DMS79 treated with DMSO at 0.1 percent for 48 hours (cell line): Measurements from ENCODE around the gene BOK.
"Not testable (repeated sequence)": the region's sequence is repeated elsewhere in the genome, so short reads cannot be mapped to it uniquely, and the experiment has no call there.

Experiments used
- DNase-seq: peaks from one replicate; lab custom pipeline; 2025; lab: John Stamatoyannopoulos, UW

Gene BOK

GRCh38 chr2:241556746-241557145 is 1.8 kb upstream of the BOK start:
- DNase-seq: no peak

GRCh38 chr2:241559323-241560161 is 997 bp downstream of the BOK start:
- peak; percentile 29 for DNase-seq

- DNase-seq: no peak
These were observed 1.8 kb downstream of the BOK start for GRCh38 chr2:241560162-241560882.

- no peak for DNase-seq
These were observed 2.4 kb downstream of the BOK start for GRCh38 chr2:241560883-241561474.

GRCh38 chr2:241561832-241562231 is 3.3 kb downstream of the BOK start:
- no peak for DNase-seq

GRCh38 chr2:241562269-241562891 is 3.8 kb downstream of the BOK start:
- DNase-seq: no peak

- no peak for DNase-seq
These were observed 4.5 kb downstream of the BOK start for GRCh38 chr2:241563031-241563507.

- no peak for DNase-seq
These were observed 5.0 kb downstream of the BOK start for GRCh38 chr2:241563571-241563980.

- DNase-seq: no peak
These were observed 5.5 kb downstream of the BOK start for GRCh38 chr2:241563981-241564595.

GRCh38 chr2:241564596-241565410 is 6.3 kb downstream of the BOK start:
- DNase-seq: no peak

- no peak for DNase-seq
These were observed 6.9 kb downstream of the BOK start for GRCh38 chr2:241565411-241565810.

- not testable (repeated sequence) for DNase-seq
These were observed 7.5 kb downstream of the BOK start for GRCh38 chr2:241566021-241566420.

- DNase-seq: no peak
These were observed 7.9 kb downstream of the BOK start for GRCh38 chr2:241566468-241566867.

- not testable (repeated sequence) for DNase-seq
These were observed 8.7 kb downstream of the BOK start for GRCh38 chr2:241567266-241567665.

- no peak for DNase-seq
These were observed 9.2 kb downstream of the BOK start for GRCh38 chr2:241567776-241568175.

- no peak for DNase-seq
These were observed 10.2 kb downstream of the BOK start for GRCh38 chr2:241568726-241569125.

GRCh38 chr2:241569831-241570281 is 11.3 kb downstream of the BOK start:
- DNase-seq: no peak

GRCh38 chr2:241570961-241571581 is 12.5 kb downstream of the BOK start:
- DNase-seq: no peak

GRCh38 chr2:241571821-241572620 is 13.5 kb downstream of the BOK start:
- DNase-seq: no peak
